ENCODE results near the gene PLEKHA8. TPM values are rescaled to one million over a fixed set of nuclear protein-coding genes. Genes with fewer than 3 reads are reported as not detected.

Gene PLEKHA8
- total and polyA plus RNA-seq, 2 of the 8 experiments (the other 6 are each of a cell fraction or from before 2014, with no cell fraction given), result 10.7 to 44.0 TPM

- Histone ChIP-seq H4K8ac (ENCODE audit: extremely low read depth, insufficient read depth, low read length) (no peak overlapping the region), H3K9ac (replicated peaks in 1 of 4; ENCODE audit: extremely low read depth in 1 of 4, low read depth in 3 of 4, low read length in 3 of 4) (no peak overlapping the region), H4K91ac (replicated peaks; ENCODE audit: insufficient read length, low read length) (no peak overlapping the region), H3K23me2 (ENCODE audit: low read depth, low read length) (peaks cover 4% of the 10 kb centered on the region), H4K5ac (ENCODE audit: insufficient read length, low read depth, low read length) (no peak overlapping the region), H3K4ac (replicated peaks; ENCODE audit: insufficient read length, low read depth, low read length) (no peak overlapping the region), H3K4me1 (replicated peaks in 1 of 4; ENCODE audit: control insufficient read depth in 3 of 4, insufficient read depth in 4 of 4, low read length in 3 of 4) (peaks cover 0 to 10% (median 6%) of the 10 kb centered on the region in 4 experiments; a peak in 5 of 7 replicates), H2BK120ac (replicated peaks; ENCODE audit: low read depth, low read length) (no peak overlapping the region), H3K9me3 (ENCODE audit: insufficient read depth in 2 of 2, low read depth in 1 of 2, low read length in 1 of 2) (peaks cover 9% of the 10 kb centered on the region in 2 experiments), H2BK20ac (ENCODE audit: low read length) (no peak overlapping the region), H3K27me3 (replicated peaks in 1 of 4; ENCODE audit: control insufficient read depth in 3 of 4, extremely low read depth in 1 of 4, insufficient read depth in 3 of 4, low read length in 3 of 4) (peaks cover 0 to 2% (median 0%) of the 10 kb centered on the region in 4 experiments; a peak in 1 of 7 replicates), H3K14ac (ENCODE audit: insufficient read length) (no peak overlapping the region), H3K4me3 (ENCODE audit: extremely low read depth in 1 of 4, insufficient read depth in 2 of 4, low read depth in 3 of 4, low read length in 4 of 4) (no peak overlapping the region), H3K56ac (replicated peaks; ENCODE audit: insufficient read length, low read depth, low read length) (no peak overlapping the region), H2AFZ (ENCODE audit: low read length) (no peak overlapping the region), H3K27ac (ENCODE audit: low read depth, low read length) (no peak overlapping the region), H3K4me2 (ENCODE audit: insufficient read depth in 1 of 2, low read depth in 2 of 2, low read length in 2 of 2) (no peak overlapping the region), H3K23ac (ENCODE audit: insufficient read length) (no peak overlapping the region), H2AK5ac (ENCODE audit: low read depth, low read length) (no peak overlapping the region), H3K18ac (ENCODE audit: extremely low read depth, low read length) (no peak overlapping the region), H3K79me1 (ENCODE audit: low read depth, low read length) (no peaks in the 10 kb centered on the region), H2BK5ac (ENCODE audit: low read depth, low read length) (no peak overlapping the region), H4K20me1 (replicated peaks in 1 of 2; ENCODE audit: control insufficient read depth in 1 of 2, insufficient read depth in 2 of 2, low read length in 2 of 2) (peaks cover 0 to 2% of the 10 kb centered on the region in 2 experiments), H2BK15ac (ENCODE audit: low read length) (no peak overlapping the region), H2BK12ac (ENCODE audit: low read depth, low read length) (no peak overlapping the region), H3K36me3 (ENCODE audit: control insufficient read depth in 2 of 4, insufficient read depth in 4 of 4, low read length in 3 of 4) (no peaks in the 10 kb centered on the region), H3K79me2 (ENCODE audit: control insufficient read depth in 1 of 2, insufficient read depth in 2 of 2, low read length in 2 of 2) (peaks cover 0 to 18% of the 10 kb centered on the region in 2 experiments; a peak in 3 of 4 replicates)
- FAIRE-seq (no peak), DNase-seq (ENCODE audit: low read depth in 1 of 2, low spot score in 2 of 2) (no peak)
- 93% methylated on average over 5 of the region's 5 CpGs; no CpG with 5 or more reads in 1 of the 2 experiments for WGBS, 2 experiments (ENCODE audit: extremely low coverage in 1 of 2, insufficient coverage in 1 of 2, insufficient read length in 1 of 2, insufficient replicate concordance in 2 of 2, low coverage in 1 of 2, low lambda C conversion rate in 2 of 2, missing lambda C conversion rate in 1 of 2)
- ChIA-PET POLR2A (ENCODE audit: partially characterized antibody) (interaction anchor here (1.5 kb wide), 1 partner anchor 15 kb away, joined by 4 read pairs; no protein-coding TSS in a partner anchor), CTCF (ENCODE audit: partially characterized antibody) (interaction anchor here (1.1 to 3.5 kb wide), 2 partner anchors 10 to 14 kb away, joined by 4 to 14 read pairs; no protein-coding TSS in a partner anchor)
- TF ChIP-seq CBX5 (IDR thresholded peaks at IDR 0.05; ENCODE audit: low read depth, low read length) (no peak), HDAC6 (IDR thresholded peaks at IDR 0.05; ENCODE audit: low read depth, low read length) (no peak), BRCA1 (IDR thresholded peaks at IDR 0.05; ENCODE audit: low read depth, low read length) (no peak), TAF1 (IDR thresholded peaks at IDR 0.05; ENCODE audit: low read depth, low read length) (no peak), SP1 (IDR thresholded peaks at IDR 0.05; ENCODE audit: low read depth, low read length) (no peak), NRF1 (IDR thresholded peaks at IDR 0.05; ENCODE audit: low read depth, low read length) (no peak)
Observed at GRCh38 chr7:29991937-29992336, 36.3 kb upstream of the PLEKHA8 start.
